HG03108 (cell line): Measurements from ENCODE around the gene SERPINB6.
"Not testable (repeated sequence)": the region's sequence is repeated elsewhere in the genome, so short reads cannot be mapped to it uniquely, and the experiment has no call there.

ENCODE experiments used
- ATAC-seq: cut with Tn5 transposase; IDR thresholded peaks from one replicate; pipeline ENCODE4 v1.9.1; 2021; ENCODE audit warnings: moderate library complexity; ENCODE audit not compliant: unreplicated experiment

SERPINB6 gene

DNA sequence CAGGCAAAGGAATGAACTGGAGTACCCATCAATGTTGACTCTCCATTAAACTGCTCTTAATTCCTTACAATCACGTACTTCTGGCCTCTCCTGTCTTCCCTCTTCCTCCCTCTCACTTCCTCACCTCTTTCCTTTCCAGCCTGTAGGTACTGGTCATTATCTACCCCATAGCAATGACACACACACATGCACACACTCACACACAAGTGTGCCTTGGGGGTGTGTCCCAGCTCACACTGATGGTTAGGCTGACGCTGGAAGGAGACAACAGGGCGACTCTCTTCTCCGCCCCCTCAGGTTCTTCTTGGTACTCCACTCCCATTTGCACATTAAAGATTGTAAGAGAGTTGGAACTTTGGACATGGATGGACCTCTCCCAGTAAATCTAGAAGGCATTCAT lies 54.3 kb downstream of the SERPINB6 start:
- no peak for ATAC-seq

DNA sequence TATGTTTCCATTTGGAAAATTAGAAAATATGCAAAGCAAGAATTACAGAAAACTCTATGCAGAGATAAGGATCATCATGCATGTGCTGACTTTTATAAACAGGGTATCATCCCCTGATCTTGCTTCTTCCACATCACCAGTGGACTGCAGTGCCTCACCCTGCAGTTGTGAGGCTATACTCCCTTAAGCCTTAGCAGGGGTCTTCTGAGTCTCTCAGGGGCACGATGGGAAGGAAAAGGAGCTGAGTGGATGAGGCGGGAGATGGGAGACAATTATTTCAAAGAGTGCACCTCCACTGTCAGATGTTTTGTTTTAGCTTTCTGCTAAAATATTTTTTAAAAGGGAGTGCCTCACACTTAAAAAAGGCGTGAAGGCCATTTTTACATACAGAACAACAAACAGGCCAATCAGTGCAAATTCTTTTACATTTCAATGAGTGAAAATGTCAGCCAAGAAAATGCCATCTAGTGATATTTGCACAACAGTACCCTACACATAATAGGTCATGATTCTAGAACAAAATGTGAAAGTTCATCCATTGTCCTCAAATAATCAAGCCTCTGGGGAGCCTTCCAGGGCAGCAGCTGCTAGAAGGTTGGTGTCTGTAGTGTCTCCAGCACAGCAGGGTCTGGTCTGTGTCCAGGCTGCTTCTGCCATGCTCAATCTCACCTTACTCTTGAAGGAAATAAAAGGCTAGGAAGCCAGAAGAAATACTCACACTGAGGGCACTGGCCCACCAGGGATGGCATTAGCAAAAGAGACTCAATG lies 55.0 kb downstream of the SERPINB6 start:
- ATAC-seq = no peak

DNA sequence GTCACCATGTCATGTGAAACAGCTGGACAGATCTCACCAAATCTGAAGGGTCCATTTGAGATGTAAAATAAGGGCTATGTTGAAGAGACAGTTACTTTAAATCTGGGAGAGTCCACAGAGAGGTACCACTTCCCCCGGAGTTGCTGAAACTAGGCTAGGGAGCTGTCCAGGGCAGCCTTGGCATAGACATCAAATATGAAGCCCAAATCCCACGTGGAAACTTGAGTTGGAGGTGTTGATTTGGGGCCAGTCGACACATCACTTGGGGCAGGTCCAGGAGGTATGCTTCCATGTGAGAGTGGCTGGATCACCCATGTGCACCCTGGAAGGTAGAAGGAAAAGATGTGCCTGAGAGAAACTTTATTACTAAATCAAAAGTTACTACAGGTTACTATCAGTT lies 56.2 kb downstream of the SERPINB6 start:
- no peak for ATAC-seq

DNA sequence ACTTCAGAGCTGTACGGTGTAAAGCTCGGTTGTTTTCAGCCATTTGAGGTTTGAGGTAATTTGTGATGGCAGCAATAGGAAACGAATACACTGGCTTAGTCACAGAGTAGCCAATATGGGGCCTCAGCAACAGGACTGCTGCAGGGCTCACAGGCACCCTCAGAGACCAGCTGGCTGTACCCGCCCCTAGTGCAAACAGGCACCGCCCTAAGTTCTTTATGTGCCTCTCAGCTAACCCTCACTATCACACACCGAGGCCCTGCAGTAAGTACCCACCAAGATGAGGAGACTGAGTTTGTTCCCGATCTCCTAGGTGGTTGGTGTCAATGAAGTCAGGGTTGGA lies 57.1 kb downstream of the SERPINB6 start:
- no peak for ATAC-seq

DNA sequence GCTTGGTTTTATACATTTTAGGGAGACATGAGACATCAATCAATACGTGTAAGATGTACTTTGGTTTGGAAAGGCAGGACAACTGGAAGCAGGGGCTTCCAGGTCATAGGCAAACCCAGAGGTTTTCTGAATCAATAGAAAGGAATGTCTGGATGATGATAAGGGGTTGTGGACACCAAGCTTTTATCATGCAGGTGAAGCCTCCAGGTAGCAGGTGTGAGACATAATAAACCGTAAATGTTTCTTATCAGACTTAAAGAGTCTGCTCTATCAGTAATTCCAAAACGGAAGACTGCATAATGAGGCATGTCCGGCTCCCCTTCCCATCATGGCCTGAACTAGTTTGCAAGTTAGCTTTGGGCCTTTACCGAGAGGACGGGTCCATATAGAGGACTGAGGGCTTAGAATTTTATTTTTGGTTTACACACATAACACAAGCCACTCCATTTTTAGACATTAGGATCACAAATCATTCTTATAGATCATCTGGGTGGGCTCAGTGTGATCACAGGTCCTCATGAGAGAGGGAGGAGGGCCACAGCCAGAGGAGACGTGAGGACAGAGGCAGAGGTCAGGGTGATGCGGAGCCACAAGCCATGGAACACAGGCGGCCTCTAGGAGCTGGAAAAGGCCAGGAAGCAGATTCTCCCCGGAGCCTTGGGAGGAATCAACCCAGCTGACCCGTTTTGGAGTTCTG lies 57.6 kb downstream of the SERPINB6 start:
- no peak for ATAC-seq

DNA sequence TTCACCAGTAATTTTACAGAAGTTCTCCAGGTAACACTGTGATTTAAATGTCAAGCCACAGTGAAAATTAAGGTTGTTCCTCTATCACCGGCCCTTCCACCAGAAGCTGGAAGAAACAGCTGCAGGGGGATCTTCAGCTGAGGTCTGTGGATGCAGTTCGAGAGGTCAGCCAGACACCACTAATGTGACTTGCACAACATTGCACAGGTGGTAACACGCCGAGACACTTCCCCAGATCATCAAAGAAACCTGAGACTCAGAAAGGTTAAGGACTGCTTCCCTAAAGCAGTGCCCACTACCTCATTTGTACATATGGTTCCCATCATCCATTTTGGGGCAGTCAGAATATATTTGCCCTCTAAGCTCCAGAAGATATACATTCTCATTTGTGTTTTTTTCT lies 60.2 kb downstream of the SERPINB6 start:
- ATAC-seq = peak; percentile 54

DNA sequence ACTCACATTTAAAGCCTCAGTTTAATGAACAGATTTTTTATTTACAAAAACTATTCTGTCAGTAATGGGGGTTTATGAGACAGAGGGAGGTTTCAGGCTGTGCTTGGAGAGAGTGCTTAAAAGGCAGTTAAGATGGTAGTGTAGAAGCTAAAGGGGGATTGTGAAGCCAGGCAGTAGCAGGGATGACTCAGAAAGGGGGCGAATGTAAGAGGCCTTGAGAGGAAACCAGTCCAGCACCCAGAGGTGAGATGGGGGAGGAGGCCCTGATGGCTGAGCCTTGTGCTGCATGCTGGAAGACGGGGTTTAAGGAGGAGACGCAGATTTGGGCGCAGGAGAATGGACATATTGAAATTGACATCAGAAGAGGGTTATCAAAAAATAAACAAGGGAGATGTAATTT lies 61.6 kb downstream of the SERPINB6 start:
- no peak for ATAC-seq

DNA sequence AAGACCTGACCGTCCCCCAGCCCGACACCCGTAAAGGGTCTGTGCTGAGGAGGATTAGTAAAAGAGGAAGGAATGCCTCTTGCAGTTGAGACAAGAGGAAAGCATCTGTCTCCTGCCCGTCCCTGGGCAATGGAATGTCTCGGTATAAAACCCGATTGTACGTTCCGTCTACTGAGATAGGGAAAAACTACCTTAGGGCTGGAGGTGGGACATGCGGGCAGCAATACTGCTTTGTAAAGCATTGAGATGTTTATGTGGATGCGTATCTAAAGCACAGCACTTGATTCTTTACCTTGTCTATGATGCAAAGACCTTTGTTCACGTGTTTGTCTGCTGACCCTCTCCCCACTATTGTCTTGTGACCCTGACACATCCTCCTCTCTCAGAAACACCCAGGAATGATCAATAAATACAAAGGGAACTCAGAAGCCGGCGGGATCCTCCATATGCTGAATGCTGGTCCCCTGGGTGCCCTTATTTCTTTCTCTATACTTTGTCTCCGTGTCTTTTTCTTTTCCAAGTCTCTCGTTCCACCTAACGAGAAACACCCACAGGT lies 62.2 kb downstream of the SERPINB6 start:
- not testable (repeated sequence) for ATAC-seq

DNA sequence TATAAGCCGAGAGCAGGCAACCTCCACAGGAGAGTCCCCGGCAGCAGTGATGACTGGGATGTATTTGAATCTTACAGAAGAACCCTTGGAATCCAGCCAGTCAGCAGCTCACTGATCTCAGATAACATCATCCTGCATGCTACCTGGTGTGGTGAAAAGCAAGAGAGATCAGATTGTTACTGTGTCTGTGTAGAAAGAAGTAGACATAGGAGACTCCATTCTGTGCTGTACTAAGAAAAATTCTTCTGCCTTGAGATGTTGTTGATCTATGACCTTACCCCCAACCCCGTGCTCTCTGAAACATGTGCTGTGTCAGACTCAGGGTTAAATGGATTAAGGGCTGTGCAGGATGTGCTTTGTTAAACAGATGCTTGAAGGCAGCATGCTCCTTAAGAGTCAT lies 62.9 kb downstream of the SERPINB6 start:
- ATAC-seq = not testable (repeated sequence)

DNA sequence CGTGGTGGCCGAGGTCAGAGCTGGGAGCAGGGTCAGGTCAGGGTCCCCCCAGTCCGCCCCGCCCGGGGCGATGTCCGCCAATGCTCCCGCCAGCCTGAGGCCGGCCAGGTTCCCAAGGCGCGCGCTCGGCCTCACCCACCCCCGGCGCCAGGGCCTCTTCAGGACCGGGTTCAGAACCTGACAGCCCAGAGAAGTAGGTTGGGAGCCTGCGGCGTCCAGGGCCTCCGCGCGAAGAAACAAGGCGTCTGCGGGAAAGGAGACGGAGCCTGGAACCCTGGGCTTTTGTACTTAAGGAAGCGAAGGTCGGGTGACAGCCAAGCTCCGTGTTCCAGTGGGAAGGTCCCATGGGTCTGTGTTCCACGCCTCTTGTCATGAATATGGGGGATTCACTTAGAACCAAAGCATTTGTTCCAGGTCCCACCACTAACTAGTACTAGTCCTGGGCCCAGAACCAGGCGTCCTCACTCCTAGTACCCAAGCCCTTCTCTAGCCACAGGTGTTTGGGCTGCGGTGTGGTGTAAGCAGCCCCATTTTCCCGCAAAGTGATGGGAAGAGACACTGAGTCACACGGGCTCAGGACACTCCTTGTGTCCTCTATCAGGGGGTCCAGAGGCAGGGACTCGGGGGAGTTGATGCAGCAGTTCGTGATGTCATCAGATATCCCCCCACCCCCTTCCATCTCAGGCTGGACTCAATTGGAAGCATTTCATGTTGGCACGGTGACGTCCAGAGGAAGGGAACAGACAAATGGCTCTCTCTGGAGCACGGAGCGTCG lies 67.8 kb downstream of the SERPINB6 start:
- not testable (repeated sequence) for ATAC-seq

DNA sequence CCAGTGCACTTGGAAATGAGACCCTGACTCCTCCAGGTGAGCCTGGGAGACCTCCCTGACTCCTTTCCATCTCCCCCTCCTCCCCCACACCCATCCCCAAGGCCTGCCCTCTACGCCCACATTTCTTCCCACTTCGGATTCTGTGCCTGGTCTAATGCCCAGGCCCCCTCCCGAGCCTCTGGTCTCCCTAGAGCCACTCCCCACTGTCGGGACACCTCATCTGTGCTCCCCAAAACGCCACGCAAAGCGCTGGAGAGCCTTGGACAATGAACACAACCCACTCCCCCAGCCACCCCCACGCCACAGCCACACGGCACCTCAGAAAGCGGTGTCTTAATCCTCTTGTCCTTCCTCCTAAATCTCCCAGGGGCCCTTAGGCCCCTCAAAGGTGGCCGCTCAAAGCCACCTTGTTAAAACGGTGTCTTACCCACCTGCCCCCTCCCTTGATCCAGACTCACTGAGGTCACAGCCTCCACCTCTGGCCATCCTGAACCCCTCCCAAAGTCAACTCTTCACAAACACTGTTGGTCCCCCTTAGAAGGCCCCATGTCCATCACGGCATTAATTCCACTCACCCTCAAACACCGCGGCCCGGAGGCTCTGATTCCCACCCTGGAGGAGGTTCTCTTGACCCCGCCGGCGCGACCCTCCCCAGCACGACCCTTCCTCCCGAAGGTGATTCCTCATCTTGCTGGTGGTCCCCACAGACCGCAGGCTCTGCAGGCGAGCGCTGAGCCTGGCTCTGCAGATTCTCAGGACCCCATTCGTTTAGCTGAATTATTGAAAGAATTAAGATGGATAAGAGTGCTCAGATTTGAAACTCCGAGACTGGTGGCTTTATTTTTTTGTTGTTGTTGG lies 69.5 kb downstream of the SERPINB6 start:
- not testable (repeated sequence) for ATAC-seq

DNA sequence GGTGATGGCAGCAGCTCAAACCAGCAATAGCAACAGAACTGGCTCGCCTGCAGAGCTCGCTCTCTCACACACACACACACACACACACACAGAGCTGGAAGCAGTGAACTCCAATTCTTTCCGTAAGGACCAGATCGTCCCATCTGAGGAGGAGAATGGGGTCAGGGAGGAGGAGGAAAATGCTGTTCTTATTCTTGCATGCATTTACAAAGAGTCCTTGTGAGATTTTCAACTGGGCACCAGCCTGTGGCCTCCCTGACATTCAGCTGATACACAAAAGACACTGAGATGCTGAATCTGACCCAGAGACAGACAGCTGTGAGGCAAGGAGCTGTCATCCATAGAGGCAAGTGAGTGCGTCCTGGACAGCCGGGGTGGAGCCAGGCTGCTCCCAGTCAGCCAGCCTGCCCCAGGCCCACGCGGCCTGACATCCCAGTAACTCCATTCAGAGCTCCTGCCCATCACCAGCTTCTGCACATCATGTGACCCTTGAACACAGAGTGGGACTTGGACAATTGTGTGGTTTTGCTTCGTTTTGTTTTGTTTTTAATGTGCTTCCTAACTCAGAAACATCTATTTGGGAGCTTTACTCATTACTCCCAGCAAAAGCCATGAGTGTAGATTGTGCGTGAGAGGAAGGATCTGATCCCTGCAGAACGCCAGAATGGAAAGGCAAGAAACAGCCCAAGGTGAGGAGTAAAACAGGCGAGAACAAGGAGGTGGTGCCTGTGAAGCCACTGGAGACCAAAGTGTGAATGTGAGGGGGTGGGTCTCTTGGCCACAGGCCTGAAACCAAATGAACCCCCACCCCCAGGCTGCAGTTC lies 70.3 kb downstream of the SERPINB6 start:
- no peak for ATAC-seq

DNA sequence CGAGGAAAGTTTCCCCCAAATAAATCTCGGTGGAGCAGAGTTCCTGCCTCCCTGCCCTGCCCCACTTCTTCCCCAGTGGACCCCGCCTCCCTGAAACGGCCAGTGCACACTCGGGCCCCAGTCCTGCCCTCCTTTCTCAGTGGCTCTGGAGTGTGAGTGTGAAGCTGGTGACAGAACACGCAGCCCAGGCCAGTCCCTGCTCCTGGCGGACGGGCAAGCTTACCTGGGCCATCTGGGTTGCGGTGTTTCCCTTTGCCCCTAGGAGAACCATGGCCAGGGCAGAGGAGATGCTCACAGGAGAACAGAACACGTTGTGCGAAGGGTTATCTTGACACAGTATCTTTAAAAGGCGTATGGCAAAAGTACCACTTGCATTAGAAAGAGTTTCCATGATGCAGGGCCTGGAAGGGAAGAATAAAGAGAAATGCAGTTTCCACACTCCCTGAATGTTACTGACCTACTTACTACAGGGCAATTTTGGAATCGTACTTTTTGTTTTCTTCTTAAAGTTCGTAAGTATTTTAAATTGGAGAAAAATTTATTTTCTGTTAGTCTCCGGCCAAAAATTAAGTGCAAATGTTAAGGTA lies 71.1 kb downstream of the SERPINB6 start:
- no peak for ATAC-seq

DNA sequence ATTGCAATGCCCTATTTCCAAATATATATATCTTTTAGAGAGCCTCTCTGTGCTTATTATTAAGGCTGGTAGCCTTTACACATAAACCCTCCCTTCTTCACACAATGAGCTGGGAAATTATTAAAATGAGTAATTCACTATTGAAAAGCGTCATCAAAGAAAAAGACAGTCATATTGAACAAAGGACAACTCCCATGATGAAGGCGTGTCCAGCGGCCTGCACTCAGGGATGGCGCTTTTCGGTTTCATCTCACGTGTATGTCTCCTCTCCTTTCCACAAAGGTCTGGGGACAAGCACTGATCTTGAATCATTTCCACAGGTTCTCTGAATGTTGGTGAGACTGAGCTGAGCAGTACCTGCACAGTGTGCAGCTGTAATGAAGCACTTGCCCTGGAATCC lies 71.8 kb downstream of the SERPINB6 start:
- no peak for ATAC-seq
